A549 (cell line): Measurements from ENCODE around the gene RPS15. TPM values are rescaled to one million over a fixed set of nuclear protein-coding genes. Genes with fewer than 3 reads are reported as not detected.

Source experiments
- ATAC-seq, 2 experiments: fragments of 200-7000 bp in 1 of 2; fragments of >200 bp in 1 of 2; cut with Nextera tagmentation in 1 of 2; cut with Tn5 transposase in 1 of 2; 3 replicates each; pipeline versions ENCODE4 v1.8.0 to v1.9.1; 2018 to 2020; ENCODE audit warnings: mild to moderate bottlenecking in 1 of 2, moderate library complexity in 1 of 2
- CTCF ChIA-PET: fragments of 300-600 bp; sonication (Branson Sonifier 250); formaldehyde crosslinking; extraction: SDS; loops from one replicate; lab custom pipeline; 2021; ENCODE audit warnings: antibody characterized with exemption, inconsistent platforms; lab: Yijun Ruan, JAX
- POLR2A ChIA-PET: fragments of 350-600 bp; formaldehyde crosslinking; extraction: SDS; loops from one replicate; lab custom pipeline; 2021; ENCODE audit warnings: antibody characterized with exemption, inconsistent platforms; lab: Yijun Ruan, JAX
- DNase-seq, 2 experiments: peaks; one replicate each; pipeline versions ENCODE4 v3.0.0 to v3.0.0-alpha.2; 2011 to 2016; ENCODE audit warnings: low read depth in 1 of 2, low spot score in 1 of 2
- FAIRE-seq: peaks from 2 replicates; lab custom pipeline; 2011; peaks lifted over from hg19 to GRCh38; lab: Jason Lieb, UNC
- H3K27ac ChIP-seq, 2 experiments: fragments of >200 bp; sonication (Bioruptor Twin); formaldehyde crosslinking; 3 replicates each; pipeline ENCODE4 v1.5.1; 2016 to 2017
- H3K4me1 ChIP-seq: fragments of >200 bp; sonication (Bioruptor Twin); formaldehyde crosslinking; 3 replicates; pipeline ENCODE4 v1.6.1; 2016
- H3K4me2 ChIP-seq: fragments of >200 bp; sonication (Bioruptor Twin); formaldehyde crosslinking; 3 replicates; pipeline ENCODE4 v1.6.1; 2016
- H3K4me3 ChIP-seq: fragments of >200 bp; sonication (Bioruptor Twin); formaldehyde crosslinking; 3 replicates; pipeline ENCODE4 v1.5.1; 2016
- H3K9me3 ChIP-seq: fragments of >200 bp; sonication (Bioruptor Twin); formaldehyde crosslinking; 3 replicates; pipeline ENCODE4 v1.6.1; 2016
- BHLHE40 ChIP-seq: IDR thresholded peaks from 2 replicates; pipeline ENCODE4 v1.6.1; 2012; ENCODE audit warnings: low read depth, low read length, inconsistent platforms
- CBX2 ChIP-seq: fragments of 200-600 bp; sonication (generic); IDR thresholded peaks from 2 replicates; pipeline ENCODE4 v1.6.1; 2016; ENCODE audit warnings: low read depth, mild to moderate bottlenecking, borderline replicate concordance
- CBX8 ChIP-seq: fragments of 200-600 bp; sonication (generic); IDR thresholded peaks from 2 replicates; pipeline ENCODE4 v1.6.1; 2016
- E2F6 ChIP-seq: IDR thresholded peaks from 2 replicates; pipeline ENCODE4 v1.6.1; 2012; ENCODE audit warnings: low read depth, borderline replicate concordance
- HES2 ChIP-seq: fragments of >200 bp; sonication (Bioruptor Twin); formaldehyde crosslinking; IDR thresholded peaks from 2 replicates; pipeline ENCODE4 v1.6.1; 2016
- HOXA7 ChIP-seq: fragments of 250-450 bp; sonication (Bioruptor Pico); IDR thresholded peaks from 2 replicates; pipeline ENCODE4 v1.5.0; 2020; ENCODE audit warnings: mild to moderate bottlenecking, moderate library complexity
- HOXB13 ChIP-seq: fragments of 250-450 bp; sonication (Bioruptor Pico); IDR thresholded peaks from 2 replicates; pipeline ENCODE4 v1.5.0; 2020; ENCODE audit warnings: low read depth, mild to moderate bottlenecking, moderate library complexity
- JUN ChIP-seq, 2 experiments: fragments of >200 bp; sonication (Bioruptor Twin); formaldehyde crosslinking; IDR thresholded peaks; 2 replicates in 1 of 2; 3 replicates in 1 of 2; pipeline ENCODE4 v1.6.1; 2016 to 2017
- MYC ChIP-seq: IDR thresholded peaks from 2 replicates; pipeline ENCODE4 v1.6.1; 2012; ENCODE audit warnings: mild to moderate bottlenecking, inconsistent platforms, low read length, improper control_type of control experiment, borderline replicate concordance
- NFE2L2 ChIP-seq: fragments of 150-350 bp; conservative IDR thresholded peaks from 2 replicates; pipeline ENCODE4 v1.6.1; 2014; ENCODE audit warnings: low read length
- PBX3 ChIP-seq: IDR thresholded peaks from 2 replicates; pipeline ENCODE4 v1.6.1; 2012
- PHF8 ChIP-seq: fragments of 200-600 bp; sonication (generic); IDR thresholded peaks from 2 replicates; pipeline ENCODE4 v1.6.1; 2016; ENCODE audit warnings: low read depth, mild to moderate bottlenecking, antibody characterized with exemption, moderate library complexity, borderline replicate concordance
- POLR2AphosphoS2 ChIP-seq: conservative IDR thresholded peaks from 2 replicates; pipeline ENCODE4 v1.6.1; 2012; ENCODE audit warnings: low read length, improper control_type of control experiment, inconsistent platforms
- REST ChIP-seq: fragments of 200-600 bp; sonication (generic); IDR thresholded peaks from 2 replicates; pipeline ENCODE4 v1.6.1; 2016; ENCODE audit warnings: antibody characterized with exemption, mild to moderate bottlenecking, moderate library complexity
- SREBF2 ChIP-seq: fragments of 450-650 bp; IDR thresholded peaks from 2 replicates; pipeline ENCODE4 v1.6.1; 2014; ENCODE audit warnings: mild to moderate bottlenecking, moderate library complexity
- TP53 ChIP-seq: fragments of 250-450 bp; sonication (Bioruptor Pico); IDR thresholded peaks from 2 replicates; pipeline ENCODE4 v1.5.0; 2021; ENCODE audit warnings: mild to moderate bottlenecking, moderate library complexity
- ZC3H11A ChIP-seq: fragments of 450-650 bp; IDR thresholded peaks from 2 replicates; pipeline ENCODE4 v1.6.1; 2014; ENCODE audit warnings: antibody characterized with exemption, mild to moderate bottlenecking
- ZFP36 ChIP-seq: fragments of 450-650 bp; IDR thresholded peaks from 2 replicates; pipeline ENCODE4 v1.6.1; 2014; ENCODE audit warnings: borderline replicate concordance; ENCODE audit not compliant: partially characterized antibody
- ZNF302 ChIP-seq: fragments of 250-450 bp; sonication (Bioruptor Pico); IDR thresholded peaks from 2 replicates; pipeline ENCODE4 v1.9.0; 2021; ENCODE audit warnings: inconsistent platforms, mild to moderate bottlenecking, moderate library complexity
- ZSCAN20 ChIP-seq: fragments of 250-450 bp; sonication (Bioruptor Pico); IDR thresholded peaks from 2 replicates; pipeline ENCODE4 v1.8.0; 2022; ENCODE audit warnings: mild to moderate bottlenecking, moderate library complexity
- WGBS: methylation state at CpG from one replicate; pipeline ENCODE4 v1.1.6; 2017; ENCODE audit errors: missing lambda C conversion rate; 5-methylcytosine and 5-hydroxymethylcytosine counted together
- polyA plus RNA-seq, 4 experiments: library from polyadenylated mRNA; depleted of rRNA in 3 of 4; stranded (reverse); fragments of >200 nt; fragmentation: RNase III in 1 of 4; extraction: RNeasy Plus Mini Kit Qiagen cat#74134 plus additional on column Dnase treatment in 1 of 4; gene quantifications; 2 replicates in 3 of 4; 3 replicates in 1 of 4; pipeline ENCODE4 v1.2.3, GENCODE V29; 2011 to 2017

RPS15 gene
- polyA plus RNA-seq, 2 of the 4 experiments (the other 2 are of a cell fraction) = 525 to 1,458 TPM

GRCh38 chr19:1455336-1456120 lies 17.3 kb downstream of the RPS15 start:
- ATAC-seq (peak; percentile 42 to 66; a peak in 5 of 6 replicates), FAIRE-seq (no peak), DNase-seq (peak; percentile 56 to 88)
- no peaks in the 10 kb centered on the region for H3K9me3 ChIP-seq
- POLR2A ChIA-PET = interaction anchor here (0.8 kb wide), 1 partner anchor 35 kb away, joined by 4 read pairs; the partner anchor contains the start of gene REEP6
- H3K27ac ChIP-seq = no peak overlapping the region
- peaks cover 10% of the 10 kb centered on the region; the same call in 2 of the 3 replicates for H3K4me1 ChIP-seq
- H3K4me3 ChIP-seq = no peak overlapping the region
- peak overlapping the region; percentile 59 for H3K4me2 ChIP-seq
- CTCF ChIA-PET = interaction anchor here (0.6 to 4.4 kb wide), 4 partner anchors 11 to 59 kb away, joined by 3 to 34 read pairs (median 7); no protein-coding TSS in a partner anchor
- TF ChIP-seq ZSCAN20 (CRISPR knock-in tag) (no peak), HES2 (no peak), HOXA7 (CRISPR knock-in tag) (no peak), HOXB13 (CRISPR knock-in tag) (no peak), CBX2 (no peak), ZNF302 (CRISPR knock-in tag) (no peak), JUN (IDR thresholded peaks at IDR 0.05) (no peak), PHF8 (no peak), MYC (no peak), BHLHE40 (no peak), NFE2L2 (no peak)
- 33% methylated on average over 32 of the region's 42 CpGs for WGBS

GRCh38 chr19:1456121-1456900 lies 18.1 kb downstream of the RPS15 start:
- Histone ChIP-seq H3K27ac (no peak overlapping the region), H3K9me3 (no peaks in the 10 kb centered on the region), H3K4me2 (no peak overlapping the region), H3K4me1 (peaks cover 10% of the 10 kb centered on the region; the same call in 2 of the 3 replicates), H3K4me3 (no peak overlapping the region)
- CTCF ChIA-PET = interaction anchor here (1.2 to 4.4 kb wide), 4 partner anchors 10 to 45 kb away, joined by 3 to 34 read pairs (median 8); no protein-coding TSS in a partner anchor
- DNase-seq (no peak), FAIRE-seq (no peak), ATAC-seq (no peak)
- TF ChIP-seq CBX8 = no peak
- TF ChIP-seq BHLHE40 = no peak
- no peak for TF ChIP-seq PBX3
- TF ChIP-seq ZNF302 (CRISPR knock-in tag) = no peak
- TF ChIP-seq JUN (IDR thresholded peaks at IDR 0.05) = no peak
- no peak for TF ChIP-seq SREBF2
- TF ChIP-seq POLR2AphosphoS2 = no peak
- no peak for TF ChIP-seq REST
- TF ChIP-seq E2F6 = no peak
- TF ChIP-seq ZC3H11A = no peak
- TF ChIP-seq ZFP36 = no peak
- no peak for TF ChIP-seq TP53 (CRISPR knock-in tag)
- 75% methylated on average over 23 of the region's 43 CpGs for WGBS
- POLR2A ChIA-PET = interaction anchor here (0.8 kb wide), 1 partner anchor 35 kb away, joined by 4 read pairs; the partner anchor contains the start of gene REEP6
